GM08714 (cell line): ENCODE data around the gene AGA.

Experiments
- H3K4me3 ChIP-seq: fragments of 200-500 bp; sonication (Bioruptor generic); 2 replicates; pipeline ENCODE4 v1.5.1; 2014; ENCODE audit warnings: mild to moderate bottlenecking, low read length, inconsistent platforms
- ZNF274 ChIP-seq: IDR thresholded peaks from 2 replicates; pipeline ENCODE4 v1.6.1; 2012; ENCODE audit warnings: mild to moderate bottlenecking, low read depth, low read length

AGA gene

DNA sequence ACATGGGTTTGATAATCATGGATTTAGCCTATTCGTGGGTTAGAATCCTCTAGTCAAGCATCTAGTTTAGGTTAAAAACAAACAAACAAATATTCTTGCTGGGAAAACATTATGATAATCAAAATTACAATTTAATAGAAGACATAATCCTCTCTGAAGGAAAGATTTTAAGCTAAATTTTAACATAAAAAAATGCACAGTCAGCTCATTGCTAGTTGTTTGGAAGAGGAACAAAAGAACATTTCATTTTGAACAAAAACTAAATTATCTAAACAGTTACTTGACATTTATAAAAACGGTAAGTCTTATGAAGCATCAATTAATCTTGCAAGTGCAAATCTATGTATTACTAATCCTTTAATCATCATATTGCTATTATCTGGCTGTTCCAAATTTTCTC, 18.2 kb upstream of the AGA start:
- no peak for TF ChIP-seq ZNF274
- H3K4me3 ChIP-seq, result no peak overlapping the region

DNA sequence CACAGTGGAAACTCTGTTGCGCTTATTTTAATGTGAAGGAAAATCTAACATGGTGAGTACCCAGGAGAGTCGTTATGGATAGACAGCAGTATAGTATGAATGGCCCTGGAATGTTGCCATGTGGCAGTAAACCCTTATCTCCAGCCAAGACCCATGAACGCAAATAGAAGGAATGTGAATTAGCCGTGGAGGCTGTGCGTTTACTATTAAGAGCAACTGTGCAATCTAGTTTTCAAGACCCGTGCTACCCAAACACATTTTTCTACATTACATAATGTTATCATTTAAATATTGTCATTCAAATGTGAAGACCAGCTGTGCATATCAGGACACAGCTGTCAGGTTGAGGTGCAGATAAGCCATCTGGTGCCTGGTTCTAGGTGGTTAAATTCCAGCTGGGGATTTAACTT, 13.3 kb upstream of the AGA start:
- TF ChIP-seq ZNF274, result no peak
- no peak overlapping the region for H3K4me3 ChIP-seq

DNA sequence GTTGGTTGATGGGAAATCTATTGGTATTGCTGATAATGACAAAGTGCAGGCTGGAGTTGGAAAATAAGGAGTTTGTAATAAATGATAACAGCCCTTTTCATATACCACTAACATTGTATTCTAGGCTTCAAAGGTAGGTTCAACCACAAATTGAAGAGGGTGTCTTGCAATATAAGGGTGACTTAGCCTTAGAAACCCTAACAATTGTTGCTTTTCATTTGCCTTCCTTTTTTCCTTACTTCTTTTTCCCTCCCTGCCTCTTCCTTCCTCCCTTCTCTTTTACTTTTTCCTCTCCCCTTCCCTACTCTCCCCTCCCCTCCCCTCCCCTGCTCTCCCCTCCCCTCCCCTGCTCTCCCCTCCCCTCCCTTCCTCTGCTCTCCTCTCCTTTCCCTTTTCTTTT, 10.9 kb upstream of the AGA start:
- H3K4me3 ChIP-seq, result no peak overlapping the region
- TF ChIP-seq ZNF274, result no peak

DNA sequence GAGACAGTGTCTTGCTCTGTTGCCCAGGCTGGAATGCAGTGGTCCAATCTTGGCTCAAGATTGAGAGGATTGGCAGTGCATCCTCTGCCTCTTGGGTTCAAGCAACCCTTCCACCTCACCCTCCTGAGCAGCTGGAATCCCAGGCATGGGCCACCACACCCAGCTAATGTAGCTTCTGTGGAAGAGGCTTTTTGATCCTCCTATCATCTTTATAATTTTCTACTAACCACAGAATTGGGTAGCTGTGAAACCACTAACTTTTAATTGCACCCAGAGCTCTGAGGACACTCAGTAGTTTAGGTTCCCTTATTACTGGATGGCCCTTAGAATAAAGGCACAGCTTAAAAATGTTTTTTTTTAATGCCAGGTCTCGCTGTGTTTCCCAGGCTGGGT, 8.9 kb upstream of the AGA start:
- no peak overlapping the region for H3K4me3 ChIP-seq
- no peak for TF ChIP-seq ZNF274

DNA sequence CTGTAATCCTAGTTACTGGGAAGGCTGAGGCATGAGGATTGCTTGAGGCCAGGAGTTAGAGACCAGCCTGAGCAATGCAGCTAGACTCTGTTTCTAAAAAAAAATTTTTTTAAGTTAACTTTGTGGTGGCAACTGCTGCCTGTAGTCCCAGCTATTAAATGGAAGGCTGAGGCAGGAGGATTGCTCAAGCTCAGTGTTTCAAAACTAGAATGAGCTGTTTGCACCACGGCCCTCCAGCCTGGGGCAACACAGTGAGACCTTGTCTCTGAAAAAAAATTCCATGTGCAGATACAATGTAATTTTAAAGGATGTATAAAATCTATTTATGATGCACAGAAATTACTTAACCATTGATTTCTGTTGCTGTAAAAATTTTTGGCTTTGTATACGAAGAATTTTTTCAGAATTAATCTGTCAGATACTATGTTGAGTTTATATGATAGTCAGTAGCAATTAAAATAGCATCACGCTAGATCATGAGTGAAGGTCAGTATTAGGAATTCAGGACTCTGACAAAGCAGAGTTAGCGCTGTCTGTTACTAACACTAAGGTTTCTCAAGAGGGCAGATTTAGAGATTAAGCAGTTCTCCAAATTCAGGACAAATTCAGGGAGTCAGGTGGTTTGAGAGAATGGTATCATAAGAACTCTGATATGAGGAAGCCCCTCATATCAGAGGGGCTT, 8.3 kb upstream of the AGA start:
- H3K4me3 ChIP-seq, result no peak overlapping the region
- TF ChIP-seq ZNF274, result no peak

DNA sequence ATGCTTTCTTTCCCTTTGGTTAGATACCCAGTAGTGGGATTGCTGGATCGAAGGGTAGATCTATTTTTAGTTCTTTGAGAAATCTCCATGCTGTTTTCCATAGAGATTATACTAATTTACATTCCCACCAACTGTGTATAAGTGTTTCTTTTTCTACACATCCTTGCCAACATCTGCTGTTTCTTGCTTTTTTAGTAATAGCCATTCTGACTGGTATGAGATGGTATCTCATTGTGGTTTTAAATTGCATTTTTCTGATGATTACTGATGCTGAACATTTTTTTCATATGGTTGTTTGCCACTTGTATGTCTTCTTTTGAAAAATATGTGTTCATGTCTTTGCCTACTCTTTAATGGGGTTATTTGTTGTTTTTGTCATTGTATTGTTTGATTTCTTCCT, 6.6 kb upstream of the AGA start:
- no peak overlapping the region for H3K4me3 ChIP-seq
- no peak for TF ChIP-seq ZNF274

DNA sequence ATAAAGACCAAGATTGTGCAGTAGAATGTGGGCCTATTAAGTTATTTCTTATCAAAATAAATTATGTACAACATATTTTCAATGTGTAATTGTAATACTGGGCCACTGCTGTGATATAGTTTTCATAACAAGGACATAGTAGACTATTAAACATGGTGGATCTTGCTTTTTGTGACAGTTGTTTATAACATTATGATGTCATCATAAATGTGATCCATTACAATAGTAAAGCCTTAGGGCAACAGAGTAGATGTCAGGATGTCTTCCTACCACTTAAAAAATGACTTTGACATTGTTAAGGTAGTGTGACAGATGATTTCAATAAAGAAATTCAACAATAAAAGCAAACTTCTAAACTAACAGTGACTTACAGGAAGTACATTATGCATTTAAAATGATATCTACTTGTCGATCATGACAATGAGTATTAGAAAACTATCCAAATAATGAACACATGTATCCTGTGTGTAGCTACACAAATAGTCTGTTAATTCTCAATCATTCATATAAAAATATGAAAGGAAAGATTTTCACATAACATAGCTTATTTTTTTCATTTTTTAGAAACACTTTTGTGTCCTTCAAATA, 5.3 kb upstream of the AGA start:
- no peak overlapping the region for H3K4me3 ChIP-seq
- TF ChIP-seq ZNF274, result no peak

DNA sequence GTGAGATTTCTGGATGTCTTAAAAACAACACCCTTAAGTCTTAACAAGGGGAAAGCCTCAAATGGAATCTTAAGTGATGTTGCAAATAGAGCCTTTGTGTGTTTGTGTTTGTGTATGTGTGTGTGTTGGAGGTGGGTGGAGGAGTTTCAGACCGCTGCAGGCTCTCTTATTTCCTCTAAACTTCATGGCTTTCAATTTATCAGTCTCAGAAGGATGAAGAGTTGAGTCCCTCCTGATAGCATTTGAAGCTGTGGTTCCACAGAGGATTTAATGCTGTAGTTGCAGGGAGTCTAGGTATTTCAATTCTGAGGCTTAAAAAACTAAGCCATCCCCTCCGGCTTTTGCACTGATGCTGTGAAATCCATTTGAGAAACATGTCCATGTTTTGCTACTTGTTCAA, 4.3 kb upstream of the AGA start:
- H3K4me3 ChIP-seq, result no peak overlapping the region
- TF ChIP-seq ZNF274, result no peak

DNA sequence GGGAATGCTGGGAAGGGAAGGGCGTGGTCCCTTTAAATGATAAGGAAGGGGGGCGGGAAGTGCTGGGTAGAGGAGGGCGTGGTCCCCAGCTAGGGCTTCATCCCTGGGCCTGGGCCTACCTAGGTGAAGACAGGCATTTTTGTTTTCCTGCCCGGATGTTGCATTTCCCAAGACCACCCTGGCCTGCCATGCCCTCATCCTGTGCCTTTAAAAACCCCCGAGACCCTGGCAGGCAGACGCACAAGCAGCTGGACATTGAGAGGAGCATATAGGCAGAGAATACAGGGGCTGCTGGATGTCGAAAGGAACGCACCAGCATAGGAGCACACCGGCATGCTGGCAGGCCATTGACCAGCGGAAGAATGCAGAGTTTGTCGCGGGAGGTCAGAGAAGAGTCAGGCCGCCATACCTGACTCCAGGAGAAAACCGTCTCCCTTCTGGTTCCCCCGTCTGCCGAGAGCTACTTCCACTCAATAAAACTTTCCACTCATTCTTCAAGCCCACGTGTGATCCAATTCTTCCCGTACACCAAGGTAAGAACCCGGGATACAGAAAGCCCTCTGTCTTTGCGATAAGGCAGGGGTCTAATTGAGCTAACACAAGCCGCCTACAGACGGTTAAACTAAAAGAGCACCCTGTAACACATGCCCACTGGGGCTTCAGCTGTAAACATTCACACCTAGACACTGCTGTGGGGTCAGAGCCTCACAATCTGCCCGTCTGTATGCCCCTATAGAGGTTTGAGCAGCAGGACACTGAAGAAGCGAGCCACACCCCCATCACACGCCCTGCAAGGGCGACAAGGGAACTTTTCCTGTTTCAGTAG, 2.9 kb upstream of the AGA start:
- H3K4me3 ChIP-seq, result no peak overlapping the region

DNA sequence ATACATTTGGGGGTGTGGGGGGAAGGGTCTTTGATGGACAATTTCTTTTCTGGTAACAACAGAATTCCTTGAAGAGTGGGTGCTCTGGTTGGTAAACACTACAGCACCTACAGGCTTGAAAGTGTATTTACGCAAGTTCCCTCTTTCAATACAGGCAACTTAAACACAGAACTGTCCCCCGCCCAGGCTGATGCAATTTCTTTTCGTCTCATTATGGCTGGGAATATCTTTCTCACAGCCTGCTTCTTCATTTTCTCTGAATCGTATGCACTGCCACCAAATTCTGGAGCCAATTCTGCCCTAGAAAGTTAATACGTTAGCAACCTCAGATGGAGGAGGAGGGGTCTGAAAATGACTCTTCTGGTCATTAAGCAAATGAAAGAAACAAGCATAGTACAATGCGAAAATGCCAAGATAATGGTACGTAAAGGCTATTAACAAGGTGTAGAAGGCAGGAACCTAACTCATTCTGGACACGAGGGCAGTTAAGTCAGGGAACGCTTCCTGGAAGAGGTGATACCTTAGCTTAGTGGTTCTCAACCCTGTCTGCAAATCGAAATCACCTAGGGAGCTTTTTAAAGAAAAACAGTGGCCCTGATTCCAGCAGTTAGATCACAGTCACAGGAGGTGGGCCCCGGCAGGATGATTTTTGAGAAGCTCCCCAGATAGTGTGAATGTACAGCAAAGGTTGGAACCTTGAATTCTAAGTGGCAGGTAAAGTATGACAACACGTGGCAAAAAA, 1.0 kb downstream of the AGA start:
- H3K4me3 ChIP-seq, result peak overlapping the region; percentile 93
- no peak for TF ChIP-seq ZNF274

More for the DNA sequence above, 2.9 kb upstream of the AGA start:
- TF ChIP-seq ZNF274, result no peak

DNA sequence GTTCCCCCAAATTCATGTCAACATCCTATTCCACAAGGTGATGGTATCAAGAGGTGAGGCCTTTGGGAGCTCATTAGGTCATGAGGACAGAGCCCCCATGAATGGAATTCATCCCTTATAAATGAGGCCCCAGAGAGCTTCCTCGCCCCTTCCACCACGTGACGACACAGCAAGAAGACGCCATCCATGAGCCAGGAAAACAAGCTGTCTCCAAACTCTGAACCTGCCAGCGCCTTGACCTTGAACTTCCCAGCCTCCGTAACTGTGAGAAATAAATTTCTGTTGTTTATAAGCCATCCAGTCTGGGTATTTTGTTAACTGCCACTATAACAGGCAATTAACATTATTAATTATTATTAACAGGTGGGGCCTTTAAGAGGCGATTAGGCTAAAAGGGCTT, 5.8 kb downstream of the AGA start:
- no peak overlapping the region for H3K4me3 ChIP-seq
- no peak for TF ChIP-seq ZNF274

DNA sequence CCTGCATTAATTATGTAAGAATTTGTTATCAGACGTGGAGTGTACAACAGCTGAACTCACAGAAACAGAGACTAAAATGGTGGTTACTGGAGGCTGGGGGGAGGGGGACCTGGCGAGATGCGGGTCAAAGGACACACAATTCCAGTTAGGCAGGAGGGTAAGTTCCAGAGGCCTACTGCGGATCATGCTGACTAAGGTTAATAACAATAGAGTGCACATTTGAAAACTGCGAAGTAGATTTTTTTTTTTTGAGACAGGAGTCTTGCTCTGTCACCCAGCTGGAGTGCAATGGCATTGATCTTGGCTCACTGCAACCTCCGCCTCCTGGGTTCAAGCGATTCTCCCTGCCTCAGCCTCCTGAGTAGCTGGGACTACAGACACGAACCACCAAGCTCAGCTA, 7.6 kb downstream of the AGA start:
- no peak overlapping the region for H3K4me3 ChIP-seq
- no peak for TF ChIP-seq ZNF274

DNA sequence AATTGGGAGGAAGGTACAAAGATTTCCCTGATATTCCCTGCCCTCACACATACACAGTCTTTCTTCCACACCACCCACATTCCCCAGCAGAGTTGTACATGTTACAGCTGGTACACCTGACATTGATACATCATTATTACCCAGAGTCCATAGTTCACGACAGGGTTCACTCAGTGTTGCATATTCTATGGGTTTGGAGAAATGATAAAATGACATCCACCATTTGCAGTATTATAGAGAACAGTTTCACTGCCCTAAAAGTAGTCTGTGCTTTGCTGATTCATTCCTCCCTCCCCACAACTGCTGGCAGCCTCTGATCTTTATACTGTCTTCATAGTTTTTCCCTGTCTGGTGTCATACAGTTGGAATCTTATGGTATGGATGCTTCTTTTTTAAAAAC, 15.0 kb downstream of the AGA start:
- TF ChIP-seq ZNF274, result no peak
- no peak overlapping the region for H3K4me3 ChIP-seq

DNA sequence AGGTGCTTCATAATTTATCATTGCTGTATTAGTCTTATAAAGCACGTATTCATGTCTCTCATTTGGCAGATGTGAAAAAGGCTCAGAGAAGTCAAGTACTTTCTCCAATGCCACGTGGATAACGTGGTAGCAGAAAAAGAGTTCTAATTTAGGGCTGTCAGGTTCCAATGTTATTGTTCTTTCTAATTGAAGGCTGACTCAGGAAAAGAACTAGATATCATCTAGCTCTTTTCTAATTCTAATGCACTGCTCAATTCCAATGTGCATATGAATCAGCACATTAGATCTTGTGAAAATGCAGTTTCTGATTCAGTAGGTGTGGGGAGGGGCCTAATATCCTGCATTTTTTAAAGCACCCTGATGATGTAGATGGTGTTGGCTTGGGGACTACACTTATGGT, 22.8 kb downstream of the AGA start:
- TF ChIP-seq ZNF274, result no peak
- H3K4me3 ChIP-seq, result no peak overlapping the region

DNA sequence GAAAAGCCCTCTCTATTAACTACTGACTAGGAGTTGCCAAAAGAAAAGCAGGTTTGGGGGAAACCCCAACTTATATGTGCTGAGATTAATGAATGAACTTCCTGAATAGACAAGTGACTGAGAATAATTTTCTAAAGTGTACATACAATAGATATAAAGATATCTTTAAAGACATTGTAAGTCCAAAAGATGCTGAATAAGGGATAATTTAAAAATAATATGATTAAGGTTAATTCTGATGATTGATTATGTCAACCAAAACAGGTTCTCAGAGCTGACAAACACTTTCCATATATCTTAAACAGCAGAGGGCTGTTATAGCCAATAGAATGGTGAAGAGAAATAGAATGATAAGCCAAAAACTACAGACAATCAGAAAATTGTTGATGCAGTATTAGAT, 28.6 kb downstream of the AGA start:
- TF ChIP-seq ZNF274, result no peak
- no peak overlapping the region for H3K4me3 ChIP-seq

DNA sequence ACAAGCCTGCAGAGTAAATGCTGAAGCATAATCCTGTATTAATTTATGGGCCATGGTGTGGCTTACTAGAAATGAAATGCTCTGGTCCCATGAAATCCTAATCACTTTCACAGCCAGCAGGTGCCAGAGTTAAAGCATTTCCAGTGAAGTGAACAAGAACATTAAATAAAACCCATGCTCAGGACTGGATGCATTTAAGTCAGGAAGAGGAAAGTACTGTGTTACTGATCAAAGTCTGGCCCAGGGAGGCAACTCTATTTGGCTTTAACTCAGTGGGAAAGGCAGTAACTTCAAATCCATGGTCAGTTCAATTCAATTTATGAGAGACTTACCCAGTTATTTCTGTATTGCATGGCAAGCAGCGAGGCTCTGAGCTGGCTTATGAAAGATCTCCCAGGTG, 29.2 kb downstream of the AGA start:
- H3K4me3 ChIP-seq, result no peak overlapping the region
- TF ChIP-seq ZNF274, result no peak
